ENCODE results near the gene SYTL2.

DNA sequence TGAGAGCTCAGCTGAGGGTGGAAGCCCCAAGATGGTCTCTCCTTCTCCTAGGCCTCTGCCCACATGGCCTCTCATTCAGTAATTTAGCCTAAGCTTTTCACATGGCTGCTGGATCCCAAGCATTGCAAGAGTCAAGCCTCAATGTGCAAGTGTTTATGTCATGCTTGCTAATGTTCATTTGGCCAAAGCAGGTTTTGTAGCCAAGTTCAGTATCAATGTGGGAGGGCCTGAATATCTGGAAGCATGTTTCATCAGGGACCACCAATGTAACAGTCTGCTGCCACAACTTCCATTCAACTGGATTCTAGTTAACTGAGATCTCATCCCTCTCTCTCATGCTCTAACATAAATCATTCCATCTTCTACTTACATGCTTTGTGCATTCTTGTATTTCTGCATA, 8.5 kb upstream of the SYTL2 start:
- TF ChIP-seq CTCF (conservative IDR thresholded peaks at IDR 0.05 in 1 of 2, IDR thresholded peaks at IDR 0.05 in 1 of 2; ENCODE audit: low read depth in 1 of 2, low read length in 2 of 2) (no peak), EZH2 (IDR thresholded peaks at IDR 0.05; ENCODE audit: low read length, missing control alignments) (no peak)
